Measurements from ENCODE around the gene RXRG. TPM values are rescaled to one million over a fixed set of nuclear protein-coding genes. Genes with fewer than 3 reads are reported as not detected.

Gene RXRG
- polyA plus RNA-seq, 1 of the 3 experiments (the other 2 are of a cell fraction): not detected

DNA sequence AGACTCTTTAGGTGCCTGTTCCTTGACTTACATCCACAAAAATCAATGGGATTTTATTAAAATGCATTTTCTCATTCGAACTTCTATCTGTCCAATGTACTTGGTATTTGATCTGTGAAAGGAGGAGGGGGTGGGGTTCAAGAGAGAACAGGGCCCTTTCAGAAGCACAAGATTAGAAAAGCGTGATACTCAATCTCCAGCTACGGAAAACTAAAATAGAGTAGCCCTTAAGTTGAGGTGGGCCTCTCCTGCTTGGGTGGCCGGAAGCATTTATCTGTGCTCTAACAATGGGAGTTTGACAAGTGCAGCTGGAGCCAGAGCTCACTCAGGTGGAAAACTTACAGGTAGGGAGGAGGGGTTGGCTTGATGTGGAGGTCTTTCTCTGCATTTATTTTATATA is 462 bp upstream of the RXRG start:
- TF ChIP-seq ELF1 (IDR thresholded peaks at IDR 0.05): no peak
- TF ChIP-seq POLR2AphosphoS5 (IDR thresholded peaks at IDR 0.05; ENCODE audit: low read depth, low read length): no peak
- TF ChIP-seq, protein P1, sequence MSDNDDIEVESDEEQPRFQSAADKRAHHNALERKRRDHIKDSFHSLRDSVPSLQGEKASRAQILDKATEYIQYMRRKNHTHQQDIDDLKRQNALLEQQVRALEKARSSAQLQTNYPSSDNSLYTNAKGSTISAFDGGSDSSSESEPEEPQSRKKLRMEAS (IDR thresholded peaks at IDR 0.05; ENCODE audit: low read depth): no peak
- TF ChIP-seq, protein P2, sequence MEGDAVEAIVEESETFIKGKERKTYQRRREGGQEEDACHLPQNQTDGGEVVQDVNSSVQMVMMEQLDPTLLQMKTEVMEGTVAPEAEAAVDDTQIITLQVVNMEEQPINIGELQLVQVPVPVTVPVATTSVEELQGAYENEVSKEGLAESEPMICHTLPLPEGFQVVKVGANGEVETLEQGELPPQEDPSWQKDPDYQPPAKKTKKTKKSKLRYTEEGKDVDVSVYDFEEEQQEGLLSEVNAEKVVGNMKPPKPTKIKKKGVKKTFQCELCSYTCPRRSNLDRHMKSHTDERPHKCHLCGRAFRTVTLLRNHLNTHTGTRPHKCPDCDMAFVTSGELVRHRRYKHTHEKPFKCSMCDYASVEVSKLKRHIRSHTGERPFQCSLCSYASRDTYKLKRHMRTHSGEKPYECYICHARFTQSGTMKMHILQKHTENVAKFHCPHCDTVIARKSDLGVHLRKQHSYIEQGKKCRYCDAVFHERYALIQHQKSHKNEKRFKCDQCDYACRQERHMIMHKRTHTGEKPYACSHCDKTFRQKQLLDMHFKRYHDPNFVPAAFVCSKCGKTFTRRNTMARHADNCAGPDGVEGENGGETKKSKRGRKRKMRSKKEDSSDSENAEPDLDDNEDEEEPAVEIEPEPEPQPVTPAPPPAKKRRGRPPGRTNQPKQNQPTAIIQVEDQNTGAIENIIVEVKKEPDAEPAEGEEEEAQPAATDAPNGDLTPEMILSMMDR (IDR thresholded peaks at IDR 0.05): no peak
- no peak for TF ChIP-seq NFIC (IDR thresholded peaks at IDR 0.05; ENCODE audit: borderline replicate concordance)
- TF ChIP-seq, protein P3, sequence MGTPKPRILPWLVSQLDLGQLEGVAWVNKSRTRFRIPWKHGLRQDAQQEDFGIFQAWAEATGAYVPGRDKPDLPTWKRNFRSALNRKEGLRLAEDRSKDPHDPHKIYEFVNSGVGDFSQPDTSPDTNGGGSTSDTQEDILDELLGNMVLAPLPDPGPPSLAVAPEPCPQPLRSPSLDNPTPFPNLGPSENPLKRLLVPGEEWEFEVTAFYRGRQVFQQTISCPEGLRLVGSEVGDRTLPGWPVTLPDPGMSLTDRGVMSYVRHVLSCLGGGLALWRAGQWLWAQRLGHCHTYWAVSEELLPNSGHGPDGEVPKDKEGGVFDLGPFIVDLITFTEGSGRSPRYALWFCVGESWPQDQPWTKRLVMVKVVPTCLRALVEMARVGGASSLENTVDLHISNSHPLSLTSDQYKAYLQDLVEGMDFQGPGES (IDR thresholded peaks at IDR 0.05; ENCODE audit: low read depth, low read length): no peak
- TF ChIP-seq EZH2phosphoT487 (IDR thresholded peaks at IDR 0.05; ENCODE audit: borderline replicate concordance, low read depth): no peak
- TF ChIP-seq FOXM1 (IDR thresholded peaks at IDR 0.05; ENCODE audit: low read depth): no peak
- CTCF ChIA-PET: interaction anchor here (1.0 to 1.5 kb wide), 2 partner anchors 53 to 147 kb away, joined by 3 read pairs; no protein-coding TSS in a partner anchor

DNA sequence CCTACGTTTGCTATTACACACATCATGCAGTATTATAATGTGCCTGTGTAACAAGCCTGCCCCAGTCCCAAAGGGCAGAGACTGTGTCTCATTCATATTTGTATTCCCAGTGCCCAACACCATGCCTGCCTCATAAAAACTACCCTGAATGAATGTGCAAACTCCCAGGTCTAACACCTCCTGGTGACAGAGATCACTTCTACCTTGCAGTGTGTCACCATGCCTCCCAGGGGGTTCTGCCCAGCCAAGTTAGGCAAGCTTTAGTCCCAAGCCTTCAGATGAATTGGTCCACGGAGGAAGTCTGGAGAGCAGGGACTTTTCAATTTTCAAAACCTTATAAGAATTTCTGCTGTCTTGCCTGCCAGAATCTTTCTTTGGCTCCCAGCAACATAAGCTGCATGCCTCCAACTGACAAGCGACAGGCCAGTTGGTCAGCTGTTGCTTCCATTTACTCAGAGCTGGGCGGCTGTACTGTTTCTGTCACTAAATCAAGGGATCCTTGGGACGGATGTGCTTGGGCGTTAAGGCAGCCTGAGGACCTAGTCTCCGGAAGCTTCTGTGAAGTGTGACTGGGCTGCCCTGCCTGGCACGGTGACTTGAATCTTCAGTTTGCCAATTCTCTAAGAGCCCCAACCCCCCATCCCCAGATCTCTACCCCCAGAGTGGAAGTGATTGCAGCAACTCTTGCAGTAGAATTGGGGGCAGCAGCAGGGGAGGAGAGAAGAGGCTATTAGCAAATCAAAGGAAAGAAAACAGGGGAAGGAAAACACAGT is 1.2 kb downstream of the RXRG start:
- Histone ChIP-seq H3K79me2 (ENCODE audit: insufficient read depth) (no peaks in the 10 kb centered on the region), H3F3A (replicated peaks; ENCODE audit: insufficient read depth) (no peaks in the 10 kb centered on the region), H3K4me3 (ENCODE audit: low read depth in 2 of 2, low read length in 1 of 2) (no peak overlapping the region), H3K36me3 (replicated peaks in 1 of 2; ENCODE audit: control insufficient read depth in 1 of 2, insufficient read depth in 2 of 2, low read length in 1 of 2) (no peaks in the 10 kb centered on the region), H2AFZ (ENCODE audit: low read depth) (no peak overlapping the region), H3K4me2 (no peak overlapping the region), H3K9ac (no peak overlapping the region), H3K4me1 (ENCODE audit: control insufficient read depth in 1 of 2, insufficient read depth in 2 of 2, low read depth in 1 of 2, low read length in 1 of 2) (peaks cover 0 to 2% of the 10 kb centered on the region in 2 experiments; a peak in 1 of 4 replicates), H4K20me1 (ENCODE audit: insufficient read depth) (no peaks in the 10 kb centered on the region), H3K9me2 (no peaks in the 10 kb centered on the region), H3K27ac (ENCODE audit: low read depth in 2 of 2, low read length in 1 of 2) (no peak overlapping the region), H3K27me3 (ENCODE audit: insufficient read depth) (peaks cover 21% of the 10 kb centered on the region), H3K9me3 (no peaks in the 10 kb centered on the region)
- ChIA-PET POLR2A (no interaction called here), CTCF (interaction anchor here (1.4 to 1.7 kb wide), 2 partner anchors 8 to 76 kb away, joined by 4 read pairs; no protein-coding TSS in a partner anchor)
- DNase-seq: no peak
- WGBS (ENCODE audit: low lambda C conversion rate): 22% methylated on average over 8 of the region's 8 CpGs
- TF ChIP-seq, protein P1 (IDR thresholded peaks at IDR 0.05; ENCODE audit: low read depth): no peak
- TF ChIP-seq FOSL2 (IDR thresholded peaks at IDR 0.05; ENCODE audit: borderline replicate concordance, low read depth): no peak
- TF ChIP-seq RFX5 (IDR thresholded peaks at IDR 0.05; ENCODE audit: low read length): no peak
- TF ChIP-seq SMC3 (IDR thresholded peaks at IDR 0.05; ENCODE audit: low read depth, low read length): no peak
- no peak for TF ChIP-seq EP300 (IDR thresholded peaks at IDR 0.05; ENCODE audit: borderline replicate concordance in 1 of 2, low read depth in 1 of 2, low read length in 1 of 2)
- TF ChIP-seq, protein P2 (IDR thresholded peaks at IDR 0.05): no peak
- no peak for TF ChIP-seq FOXM1 (IDR thresholded peaks at IDR 0.05; ENCODE audit: low read depth)
- no peak for TF ChIP-seq MXI1 (IDR thresholded peaks at IDR 0.05; ENCODE audit: low read depth, low read length)
- no peak for TF ChIP-seq NRF1 (IDR thresholded peaks at IDR 0.05; ENCODE audit: low read depth, low read length)
- TF ChIP-seq MEF2A (IDR thresholded peaks at IDR 0.05; ENCODE audit: borderline replicate concordance, low read depth): no peak
- no peak for TF ChIP-seq POLR2AphosphoS5 (IDR thresholded peaks at IDR 0.05; ENCODE audit: low read depth, low read length)

More for the DNA sequence above, 462 bp upstream of the RXRG start:
- H2AFZ ChIP-seq (ENCODE audit: low read depth): no peak overlapping the region
- peak overlapping the region; percentile 22 to 41; a peak in 1 of 4 replicates for H3K4me3 ChIP-seq (ENCODE audit: low read depth in 2 of 2, low read length in 1 of 2)
- no peaks in the 10 kb centered on the region for H3K79me2 ChIP-seq (ENCODE audit: insufficient read depth)
- no peak overlapping the region for H3K27ac ChIP-seq (ENCODE audit: low read depth in 2 of 2, low read length in 1 of 2)
- POLR2A ChIA-PET: no interaction called here
- 57% methylated on average over 4 of the region's 4 CpGs for WGBS (ENCODE audit: low lambda C conversion rate)
- H3K27me3 ChIP-seq (ENCODE audit: insufficient read depth): peaks cover 21% of the 10 kb centered on the region
- H4K20me1 ChIP-seq (ENCODE audit: insufficient read depth): no peaks in the 10 kb centered on the region
- DNase-seq: no peak
- H3F3A ChIP-seq (replicated peaks; ENCODE audit: insufficient read depth): no peaks in the 10 kb centered on the region
- no peak overlapping the region for H3K9ac ChIP-seq
- H3K4me1 ChIP-seq (ENCODE audit: control insufficient read depth in 1 of 2, insufficient read depth in 2 of 2, low read depth in 1 of 2, low read length in 1 of 2): peaks cover 0 to 2% of the 10 kb centered on the region in 2 experiments; a peak in 1 of 4 replicates
- H3K4me2 ChIP-seq: peak overlapping the region; percentile 59
- no peaks in the 10 kb centered on the region for H3K9me2 ChIP-seq
- H3K36me3 ChIP-seq (replicated peaks in 1 of 2; ENCODE audit: control insufficient read depth in 1 of 2, insufficient read depth in 2 of 2, low read length in 1 of 2): no peaks in the 10 kb centered on the region
- no peaks in the 10 kb centered on the region for H3K9me3 ChIP-seq
